K562 (cell line): ENCODE data around the gene C2CD4C. TPM values are rescaled to one million over a fixed set of nuclear protein-coding genes. Genes with fewer than 3 reads are reported as not detected.
A peak's percentile ranks its signal among the peaks of the same experiment; 100 is the strongest.

Source experiments
- ATAC-seq: fragments of 200-7000 bp; cut with Tn5 transposase; 3 replicates; pipeline ENCODE4 v1.9.1; 2020; ENCODE audit warnings: moderate library complexity
- BruUV-seq: library from RNA; stranded (reverse); fragments of 400-500 nt; replicated peaks from 2 replicates; lab custom pipeline; 2021; lab: Mats Ljungman, UMichigan
- CTCF ChIA-PET: fragments of 300-600 bp; formaldehyde crosslinking; extraction: SDS; loops from one replicate; lab custom pipeline; 2021; ENCODE audit warnings: low intra/inter-chr PET ratio; lab: Yijun Ruan, JAX
- POLR2A ChIA-PET: fragments of 300-600, 350-650 bp; sonication (Branson Sonifier 250); formaldehyde crosslinking; extraction: SDS; loops from one replicate; lab custom pipeline; 2021; ENCODE audit warnings: antibody characterized with exemption, inconsistent platforms; lab: Yijun Ruan, JAX
- DNase-seq, 4 experiments: peaks; one replicate each; pipeline versions ENCODE4 v3.0.0 to v3.0.0-alpha.2; 2011 to 2018; ENCODE audit warnings: low spot score in 3 of 4, mixed read lengths in 3 of 4; ENCODE audit errors: extremely low read depth in 1 of 4
- FAIRE-seq: peaks from 2 replicates; lab custom pipeline; 2011; peaks lifted over from hg19 to GRCh38; lab: Jason Lieb, UNC
- H2AFZ ChIP-seq: 2 replicates; pipeline ENCODE4 v1.6.0; 2011; ENCODE audit warnings: low read depth, low read length, control low read depth, inconsistent platforms
- H3K27ac ChIP-seq: fragments of 200-600 bp; 3 replicates; pipeline ENCODE4 v1.8.0; 2011; ENCODE audit warnings: low read depth, mild to moderate bottlenecking, control low read depth, inconsistent platforms, low read length, moderate library complexity, mixed read lengths; ENCODE audit errors: extremely low read depth
- H3K27me3 ChIP-seq, 2 experiments: fragments of 300-600 bp in 1 of 2; 2 replicates in 1 of 2; 3 replicates in 1 of 2; pipeline versions ENCODE4 v1.6.0 to v1.8.0; 2011; ENCODE audit warnings: inconsistent platforms in 2 of 2, low read length in 2 of 2, mild to moderate bottlenecking in 1 of 2, mixed read lengths in 1 of 2, moderate library complexity in 1 of 2; ENCODE audit not compliant: control insufficient read depth in 2 of 2, insufficient read depth in 2 of 2
- H3K36me3 ChIP-seq: fragments of 300-600 bp; 3 replicates; pipeline ENCODE4 v1.8.0; 2011; ENCODE audit warnings: mild to moderate bottlenecking, low read length, inconsistent platforms; ENCODE audit not compliant: control insufficient read depth, insufficient read depth
- H3K4me1 ChIP-seq, 2 experiments: fragments of 200-600 bp in 1 of 2; replicated peaks in 1 of 2; 2 replicates in 1 of 2; 3 replicates in 1 of 2; pipeline versions ENCODE4 v1.5.1 to v1.8.0; 2011; ENCODE audit warnings: inconsistent platforms in 2 of 2, low read length in 2 of 2, mild to moderate bottlenecking in 1 of 2, mixed read lengths in 1 of 2, moderate library complexity in 1 of 2; ENCODE audit not compliant: control insufficient read depth in 2 of 2, insufficient read depth in 2 of 2
- H3K4me2 ChIP-seq: 2 replicates; pipeline ENCODE4 v1.6.1; 2011; ENCODE audit warnings: low read length, control low read depth, inconsistent platforms, mixed read lengths; ENCODE audit not compliant: insufficient read depth
- H3K4me3 ChIP-seq: fragments of 200-600 bp; sonication (generic), shearing (Covaris generic); 2 replicates; pipeline ENCODE4 v1.5.1; 2016; ENCODE audit warnings: control low read depth, inconsistent platforms
- H3K79me2 ChIP-seq: fragments of 200-600 bp; 3 replicates; pipeline ENCODE4 v1.8.0; 2011; ENCODE audit warnings: low read length, inconsistent platforms; ENCODE audit not compliant: control insufficient read depth, insufficient read depth
- H3K9ac ChIP-seq, 2 experiments: 2 replicates each; pipeline versions ENCODE4 v1.6.0 to v1.6.1; 2011; ENCODE audit warnings: low read depth in 2 of 2, low read length in 2 of 2, control low read depth in 1 of 2, inconsistent platforms in 1 of 2, mild to moderate bottlenecking in 1 of 2, mixed read lengths in 1 of 2; ENCODE audit not compliant: insufficient read depth in 1 of 2
- H3K9me1 ChIP-seq: one replicate; pipeline ENCODE4 v1.6.0; 2011; ENCODE audit warnings: inconsistent platforms, mild to moderate bottlenecking, low read length, moderate library complexity; ENCODE audit not compliant: control insufficient read depth, insufficient read depth
- H3K9me3 ChIP-seq: replicated peaks from 2 replicates; pipeline ENCODE4 v1.5.1; 2011; ENCODE audit warnings: low read depth, low read length, inconsistent platforms; ENCODE audit not compliant: control insufficient read depth, insufficient read depth
- H4K20me1 ChIP-seq: replicated peaks from 2 replicates; pipeline ENCODE4 v1.6.1; 2011; ENCODE audit warnings: low read length, inconsistent platforms, mixed read lengths; ENCODE audit not compliant: control insufficient read depth, insufficient read depth
- CREB1 ChIP-seq, 2 experiments: sonication (generic) in 1 of 2; formaldehyde crosslinking in 1 of 2; IDR thresholded peaks; 2 replicates each; pipeline versions ENCODE4 v1.6.1 to v1.8.0; 2012 to 2022; ENCODE audit warnings: inconsistent platforms in 1 of 2, mild to moderate bottlenecking in 1 of 2, missing genetic modification reagents in 1 of 2, moderate library complexity in 1 of 2
- CREM ChIP-seq: IDR thresholded peaks from 2 replicates; pipeline ENCODE4 v1.6.1; 2014; ENCODE audit warnings: antibody characterized with exemption, low read depth
- DIDO1 ChIP-seq: fragments of 450-650 bp; IDR thresholded peaks from 2 replicates; pipeline ENCODE4 v1.6.1; 2016; ENCODE audit warnings: low read depth, missing biosample characterization, missing genetic modification characterization
- MAFF ChIP-seq: IDR thresholded peaks from 2 replicates; pipeline ENCODE4 v1.6.1; 2012; ENCODE audit warnings: low read length, improper control_type of control experiment
- NR2C2 ChIP-seq, 2 experiments: fragments of 200-800 bp in 1 of 2; sonication (Bioruptor generic) in 1 of 2; sonication (generic) in 1 of 2; formaldehyde crosslinking in 1 of 2; IDR thresholded peaks; 2 replicates each; pipeline versions ENCODE4 v1.6.1 to v1.8.0; 2016 to 2022; ENCODE audit warnings: mild to moderate bottlenecking in 1 of 2, missing compliant biosample characterization in 1 of 2, missing genetic modification characterization in 1 of 2, missing genetic modification reagents in 1 of 2
- THRAP3 ChIP-seq: fragments of 450-650 bp; IDR thresholded peaks from 2 replicates; pipeline ENCODE4 v1.6.1; 2016; ENCODE audit warnings: mild to moderate bottlenecking, inconsistent platforms, borderline replicate concordance
- ZNF12 ChIP-seq: sonication (generic); formaldehyde crosslinking; IDR thresholded peaks from 2 replicates; pipeline ENCODE4 v1.4.0; 2020; ENCODE audit warnings: mild to moderate bottlenecking, missing genetic modification reagents
- WGBS: fragments of 100-300 bp; shearing (Covaris generic); methylation state at CpG from one replicate; pipeline ENCODE4 v1.1.6; 2016; ENCODE audit warnings: low coverage, mixed read lengths; ENCODE audit not compliant: insufficient coverage; ENCODE audit errors: missing lambda C conversion rate; 5-methylcytosine and 5-hydroxymethylcytosine counted together
- in situ Hi-C: fragments of 300-500 bp; cut with MboI; formaldehyde crosslinking; loops from 4 replicates; pipeline ENCODE4 v1.15.0; 2018; ENCODE audit warnings: inconsistent platforms, mixed read lengths
- intact Hi-C: fragments of 100-400 bp; cut with micrococcal nuclease; formaldehyde crosslinking; loops from 2 replicates; pipeline ENCODE4 v1.14.2; 2022
- polyA plus RNA-seq, 8 experiments: library from polyadenylated mRNA; depleted of rRNA in 4 of 8; stranded (reverse) in 5 of 8; unstranded in 3 of 8; fragments of >200 nt; fragmentation: Nextera tagmentation in 2 of 8; fragmentation: Illumina TruSeq in 1 of 8; extraction: Ambion mirVana in 2 of 8; extraction: Trizol in 1 of 8; gene quantifications; 2 replicates each; pipeline versions ENCODE4 v1.2.1 to v1.2.3, GENCODE V29; 2011 to 2014; ENCODE audit warnings: inconsistent platforms in 1 of 8, missing spikeins in 1 of 8
- total RNA-seq, 7 experiments: library from RNA; depleted of rRNA in 6 of 7; stranded (reverse); fragments of >200 nt in 6 of 7; fragmentation: Illumina TruSeq in 2 of 7; extraction: Trizol in 2 of 7; gene quantifications; 2 replicates each; pipeline versions ENCODE4 v1.2.1 to v1.2.3, GENCODE V29; 2011 to 2021; ENCODE audit warnings: low replicate concordance in 1 of 7
- TF ChIP-seq, protein P1 (sequence below): fragments of 250-450 bp; sonication (Bioruptor Pico); IDR thresholded peaks from 2 replicates; pipeline ENCODE4 v1.5.0; 2021; ENCODE audit warnings: mild to moderate bottlenecking, borderline replicate concordance
- TF ChIP-seq, protein P2 (sequence below): fragments of 250-450 bp; sonication (Bioruptor Pico); IDR thresholded peaks from 2 replicates; pipeline ENCODE4 v1.8.0; 2022; ENCODE audit warnings: moderate library complexity, mild to moderate bottlenecking, inconsistent platforms
- TF ChIP-seq, protein P3 (sequence below): sonication (generic); formaldehyde crosslinking; IDR thresholded peaks from 2 replicates; pipeline ENCODE4 v1.8.0; 2022; ENCODE audit warnings: mild to moderate bottlenecking, low read depth, missing genetic modification reagents
- TF ChIP-seq, protein P4 (sequence below): fragments of 450-650 bp; IDR thresholded peaks from 2 replicates; pipeline ENCODE4 v1.6.1; 2018; ENCODE audit not compliant: partially characterized antibody

Gene C2CD4C
- total and polyA plus RNA-seq, 9 of the 15 experiments (the other 6 are each of a cell fraction or from before 2014, with no cell fraction given), result 0.01 to 0.07 TPM; not detected in 7

DNA sequence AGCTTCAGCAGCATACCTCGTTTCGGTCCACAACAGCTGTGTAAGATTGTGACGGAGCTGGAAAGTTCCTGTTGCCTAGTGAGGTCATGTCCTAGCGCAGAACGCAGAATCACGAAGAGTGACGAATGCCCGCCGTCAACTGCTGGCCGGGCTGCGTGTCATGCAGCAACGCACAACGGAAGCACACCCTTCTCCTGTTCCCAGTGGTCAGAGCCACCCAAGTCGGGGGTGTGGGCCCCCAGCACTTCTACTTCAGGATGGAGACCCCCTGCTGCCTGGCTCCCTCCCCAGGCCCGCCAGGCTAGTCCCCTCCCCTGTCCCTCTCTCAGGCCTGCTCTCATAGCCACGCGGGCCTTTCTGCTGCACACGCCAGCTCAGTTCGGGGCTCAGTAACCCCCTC is 25.9 kb downstream of the C2CD4C start:
- Histone ChIP-seq H2AFZ (no peak overlapping the region), H3K27me3 (peaks cover 17 to 44% of the 10 kb centered on the region in 2 experiments; a peak in 4 of 5 replicates), H3K9me3 (no peaks in the 10 kb centered on the region), H3K27ac (no peak overlapping the region; the same call in 2 of the 3 replicates), H3K36me3 (no peaks in the 10 kb centered on the region), H3K9me1 (no peaks in the 10 kb centered on the region), H3K4me1 (peaks cover 5 to 29% of the 10 kb centered on the region in 2 experiments; a peak in 4 of 5 replicates), H3K4me3 (no peak overlapping the region), H3K79me2 (no peaks in the 10 kb centered on the region), H3K4me2 (peak overlapping the region; percentile 8; the same call in 1 of the 2 replicates), H4K20me1 (no peaks in the 10 kb centered on the region), H3K9ac (0 out of 4 replicates have a peak overlapping the region, but pooled peaks of 1 of the 2 experiments have one; percentile 36)
- no TSS peak for BruUV-seq
- DNase-seq (no peak), FAIRE-seq (no peak), ATAC-seq (no peak)
- POLR2A ChIA-PET, result no interaction called here
- intact Hi-C loops, result no loop called here
- 16% methylated on average over 19 of the region's 19 CpGs for WGBS
- CTCF ChIA-PET, result no interaction called here
- in situ Hi-C loops, result no loop called here
- peak; percentile 86 for TF ChIP-seq CREB1 (IDR thresholded peaks at IDR 0.05)
- peak; percentile 83 for TF ChIP-seq CREB1 (CRISPR knock-in tag; IDR thresholded peaks at IDR 0.05)
- TF ChIP-seq, protein P1, sequence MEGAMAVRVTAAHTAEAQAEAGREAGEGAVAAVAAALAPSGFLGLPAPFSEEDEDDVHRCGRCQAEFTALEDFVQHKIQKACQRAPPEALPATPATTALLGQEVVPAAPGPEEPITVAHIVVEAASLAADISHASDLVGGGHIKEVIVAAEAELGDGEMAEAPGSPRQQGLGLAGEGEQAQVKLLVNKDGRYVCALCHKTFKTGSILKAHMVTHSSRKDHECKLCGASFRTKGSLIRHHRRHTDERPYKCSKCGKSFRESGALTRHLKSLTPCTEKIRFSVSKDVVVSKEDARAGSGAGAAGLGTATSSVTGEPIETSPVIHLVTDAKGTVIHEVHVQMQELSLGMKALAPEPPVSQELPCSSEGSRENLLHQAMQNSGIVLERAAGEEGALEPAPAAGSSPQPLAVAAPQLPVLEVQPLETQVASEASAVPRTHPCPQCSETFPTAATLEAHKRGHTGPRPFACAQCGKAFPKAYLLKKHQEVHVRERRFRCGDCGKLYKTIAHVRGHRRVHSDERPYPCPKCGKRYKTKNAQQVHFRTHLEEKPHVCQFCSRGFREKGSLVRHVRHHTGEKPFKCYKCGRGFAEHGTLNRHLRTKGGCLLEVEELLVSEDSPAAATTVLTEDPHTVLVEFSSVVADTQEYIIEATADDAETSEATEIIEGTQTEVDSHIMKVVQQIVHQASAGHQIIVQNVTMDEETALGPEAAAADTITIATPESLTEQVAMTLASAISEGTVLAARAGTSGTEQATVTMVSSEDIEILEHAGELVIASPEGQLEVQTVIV (CRISPR knock-in tag), result no peak
- TF ChIP-seq, protein P2, sequence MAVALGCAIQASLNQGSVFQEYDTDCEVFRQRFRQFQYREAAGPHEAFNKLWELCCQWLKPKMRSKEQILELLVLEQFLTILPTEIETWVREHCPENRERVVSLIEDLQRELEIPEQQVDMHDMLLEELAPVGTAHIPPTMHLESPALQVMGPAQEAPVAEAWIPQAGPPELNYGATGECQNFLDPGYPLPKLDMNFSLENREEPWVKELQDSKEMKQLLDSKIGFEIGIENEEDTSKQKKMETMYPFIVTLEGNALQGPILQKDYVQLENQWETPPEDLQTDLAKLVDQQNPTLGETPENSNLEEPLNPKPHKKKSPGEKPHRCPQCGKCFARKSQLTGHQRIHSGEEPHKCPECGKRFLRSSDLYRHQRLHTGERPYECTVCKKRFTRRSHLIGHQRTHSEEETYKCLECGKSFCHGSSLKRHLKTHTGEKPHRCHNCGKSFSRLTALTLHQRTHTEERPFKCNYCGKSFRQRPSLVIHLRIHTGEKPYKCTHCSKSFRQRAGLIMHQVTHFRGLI (CRISPR knock-in tag), result no peak
- peak; percentile 84 for TF ChIP-seq CREM
- no peak for TF ChIP-seq DIDO1
- peak; percentile 92 for TF ChIP-seq ZNF12
- TF ChIP-seq NR2C2 (CRISPR knock-in tag; IDR thresholded peaks at IDR 0.05), result no peak
- no peak for TF ChIP-seq NR2C2 (tag; IDR thresholded peaks at IDR 0.05)
- no peak for TF ChIP-seq THRAP3
- TF ChIP-seq, protein P3, sequence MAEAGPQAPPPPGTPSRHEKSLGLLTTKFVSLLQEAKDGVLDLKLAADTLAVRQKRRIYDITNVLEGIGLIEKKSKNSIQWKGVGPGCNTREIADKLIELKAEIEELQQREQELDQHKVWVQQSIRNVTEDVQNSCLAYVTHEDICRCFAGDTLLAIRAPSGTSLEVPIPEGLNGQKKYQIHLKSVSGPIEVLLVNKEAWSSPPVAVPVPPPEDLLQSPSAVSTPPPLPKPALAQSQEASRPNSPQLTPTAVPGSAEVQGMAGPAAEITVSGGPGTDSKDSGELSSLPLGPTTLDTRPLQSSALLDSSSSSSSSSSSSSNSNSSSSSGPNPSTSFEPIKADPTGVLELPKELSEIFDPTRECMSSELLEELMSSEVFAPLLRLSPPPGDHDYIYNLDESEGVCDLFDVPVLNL, result no peak
- no peak for TF ChIP-seq MAFF
- TF ChIP-seq, protein P4, sequence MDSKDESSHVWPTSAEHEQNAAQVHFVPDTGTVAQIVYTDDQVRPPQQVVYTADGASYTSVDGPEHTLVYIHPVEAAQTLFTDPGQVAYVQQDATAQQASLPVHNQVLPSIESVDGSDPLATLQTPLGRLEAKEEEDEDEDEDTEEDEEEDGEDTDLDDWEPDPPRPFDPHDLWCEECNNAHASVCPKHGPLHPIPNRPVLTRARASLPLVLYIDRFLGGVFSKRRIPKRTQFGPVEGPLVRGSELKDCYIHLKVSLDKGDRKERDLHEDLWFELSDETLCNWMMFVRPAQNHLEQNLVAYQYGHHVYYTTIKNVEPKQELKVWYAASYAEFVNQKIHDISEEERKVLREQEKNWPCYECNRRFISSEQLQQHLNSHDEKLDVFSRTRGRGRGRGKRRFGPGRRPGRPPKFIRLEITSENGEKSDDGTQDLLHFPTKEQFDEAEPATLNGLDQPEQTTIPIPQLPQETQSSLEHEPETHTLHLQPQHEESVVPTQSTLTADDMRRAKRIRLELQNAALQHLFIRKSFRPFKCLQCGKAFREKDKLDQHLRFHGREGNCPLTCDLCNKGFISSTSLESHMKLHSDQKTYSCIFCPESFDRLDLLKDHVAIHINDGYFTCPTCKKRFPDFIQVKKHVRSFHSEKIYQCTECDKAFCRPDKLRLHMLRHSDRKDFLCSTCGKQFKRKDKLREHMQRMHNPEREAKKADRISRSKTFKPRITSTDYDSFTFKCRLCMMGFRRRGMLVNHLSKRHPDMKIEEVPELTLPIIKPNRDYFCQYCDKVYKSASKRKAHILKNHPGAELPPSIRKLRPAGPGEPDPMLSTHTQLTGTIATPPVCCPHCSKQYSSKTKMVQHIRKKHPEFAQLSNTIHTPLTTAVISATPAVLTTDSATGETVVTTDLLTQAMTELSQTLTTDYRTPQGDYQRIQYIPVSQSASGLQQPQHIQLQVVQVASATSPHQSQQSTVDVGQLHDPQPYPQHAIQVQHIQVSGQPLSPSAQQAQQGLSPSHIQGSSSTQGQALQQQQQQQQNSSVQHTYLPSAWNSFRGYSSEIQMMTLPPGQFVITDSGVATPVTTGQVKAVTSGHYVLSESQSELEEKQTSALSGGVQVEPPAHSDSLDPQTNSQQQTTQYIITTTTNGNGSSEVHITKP, result peak; percentile 94
